ENCODE results near the gene LHX5. TPM values are rescaled to one million over a fixed set of nuclear protein-coding genes. Genes with fewer than 3 reads are reported as not detected.
A peak's percentile ranks its signal among the peaks of the same experiment; 100 is the strongest.

LHX5 gene
- polyA plus RNA-seq, 1 donor: not detected

DNA sequence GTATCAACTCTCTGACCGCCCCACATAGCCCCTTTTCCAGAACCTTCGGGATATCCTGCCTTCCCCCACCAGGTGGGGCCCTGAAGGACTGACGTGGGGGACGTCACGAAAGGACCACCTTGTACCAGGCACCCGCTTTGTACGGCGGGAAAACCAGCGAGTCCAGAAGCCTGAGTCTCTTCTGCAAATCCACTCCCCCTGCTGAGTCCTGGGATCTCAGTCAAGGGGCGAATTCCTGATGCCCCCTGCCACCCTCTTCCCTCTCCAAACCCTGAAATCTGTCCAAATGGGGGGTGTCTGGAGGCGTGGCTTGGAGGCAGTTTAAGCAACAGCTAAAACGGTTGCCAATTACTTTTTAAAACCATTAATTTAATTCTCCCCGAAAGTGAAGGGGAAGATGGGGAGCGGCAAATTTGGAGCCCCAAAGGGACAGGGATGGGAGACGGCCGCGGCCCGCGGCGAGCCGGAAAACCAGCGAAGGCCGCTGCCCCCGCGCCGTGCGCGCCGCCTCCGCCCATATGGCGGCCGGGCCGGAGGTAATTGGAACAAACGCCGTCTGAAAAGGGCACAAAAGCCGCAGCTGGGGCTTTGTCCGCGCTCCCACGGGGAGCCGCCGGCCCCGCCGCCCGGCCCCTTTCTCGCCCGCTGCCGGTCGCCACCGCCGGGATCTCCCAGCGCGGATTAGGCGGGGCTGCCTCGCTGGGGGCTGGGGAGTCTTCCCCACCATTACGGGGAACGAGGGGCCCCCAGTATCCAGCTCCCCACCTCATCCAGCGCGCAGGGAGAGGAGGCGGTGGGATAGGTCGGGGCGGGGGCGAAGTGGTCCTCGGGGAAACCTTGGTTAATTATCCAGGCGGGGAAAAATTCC is 6.6 kb downstream of the LHX5 start:
- no peak for DNase-seq

DNA sequence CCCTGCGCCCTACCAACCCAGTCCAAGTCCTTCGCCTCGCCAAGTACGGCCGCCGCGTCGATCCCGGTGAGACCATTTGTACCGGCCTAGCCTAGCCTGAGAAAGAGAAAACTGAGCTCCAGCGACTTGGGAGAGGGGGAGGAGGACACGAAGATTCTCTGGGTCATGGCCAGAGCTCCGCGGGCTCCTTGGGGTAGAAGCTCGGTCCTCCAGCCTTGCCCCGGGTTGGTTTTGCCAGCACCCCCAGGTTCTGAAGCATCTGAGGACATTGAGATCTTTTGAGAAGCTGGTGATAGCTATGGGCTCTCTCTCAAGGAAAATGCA is 7.3 kb downstream of the LHX5 start:
- DNase-seq: no peak

DNA sequence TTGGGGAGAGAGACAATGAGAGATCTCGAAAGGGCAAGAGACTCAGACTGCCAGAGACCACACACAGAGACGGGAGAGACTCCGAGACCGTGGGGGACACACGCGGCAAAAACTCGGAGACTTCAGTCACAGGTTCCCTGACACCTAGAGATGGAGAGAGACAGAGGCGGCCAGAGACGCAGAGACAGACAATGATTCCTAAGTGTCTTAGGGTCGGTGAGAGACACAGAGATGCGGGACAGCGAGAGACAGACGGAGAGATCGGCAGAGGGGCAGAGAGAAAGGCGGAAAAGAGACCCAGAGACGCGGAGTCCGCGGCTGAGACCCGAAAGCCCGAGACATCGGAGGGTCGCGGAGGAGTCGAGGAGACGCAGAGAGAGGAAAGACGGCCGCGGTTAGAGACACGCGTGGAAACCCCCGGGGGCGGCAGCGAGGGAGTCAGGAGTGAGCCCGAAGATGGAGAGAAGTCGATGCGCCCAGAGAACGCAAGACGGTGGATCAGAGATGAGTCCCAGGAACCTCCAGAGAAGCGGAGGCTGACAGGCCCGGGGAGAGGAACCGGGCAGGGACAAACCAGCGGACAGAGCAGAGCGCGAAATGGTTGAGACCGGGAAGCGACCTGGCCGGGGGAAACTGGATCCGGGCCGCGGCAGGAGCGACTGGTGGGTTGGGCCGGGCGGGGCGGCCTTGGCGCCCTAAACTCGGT is 7.8 kb downstream of the LHX5 start:
- no peak for DNase-seq

DNA sequence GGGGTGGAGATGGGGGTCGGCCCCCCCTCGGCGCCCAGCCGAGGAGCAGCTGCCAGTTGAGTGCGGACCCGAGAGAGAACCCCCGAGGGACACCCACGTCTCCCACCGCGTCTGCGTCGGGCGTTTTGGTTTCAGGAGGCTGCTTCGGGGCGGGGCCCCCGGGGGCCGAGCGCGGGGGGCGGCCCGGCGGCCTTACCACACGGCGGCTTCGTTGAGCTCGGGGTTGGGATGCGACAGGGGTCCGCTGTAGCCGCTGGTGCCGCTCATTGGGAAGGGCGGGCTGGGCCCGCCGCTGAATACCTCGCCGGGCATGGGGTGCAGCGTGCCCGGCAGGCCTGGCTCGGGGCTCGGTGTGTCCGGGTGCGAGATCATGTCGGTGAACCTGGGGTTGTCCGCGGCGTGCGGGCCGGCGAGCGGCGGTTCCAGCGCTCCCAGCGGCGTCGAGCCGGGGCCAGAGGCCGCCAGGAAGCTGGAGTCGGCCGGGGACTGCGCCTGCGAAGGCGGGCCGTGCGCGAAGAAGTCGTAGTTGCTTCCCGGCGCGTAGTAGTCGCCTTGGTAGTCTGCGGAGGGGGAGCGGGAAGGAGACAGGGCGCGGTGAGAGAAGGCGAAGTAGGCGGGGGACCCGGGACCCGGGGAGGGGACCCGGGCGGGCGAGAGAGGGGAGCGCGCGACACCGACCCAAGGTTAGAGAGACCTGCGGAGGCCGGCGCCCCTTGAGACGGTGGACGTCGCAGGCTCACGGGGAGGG is 8.5 kb downstream of the LHX5 start:
- DNase-seq: no peak

DNA sequence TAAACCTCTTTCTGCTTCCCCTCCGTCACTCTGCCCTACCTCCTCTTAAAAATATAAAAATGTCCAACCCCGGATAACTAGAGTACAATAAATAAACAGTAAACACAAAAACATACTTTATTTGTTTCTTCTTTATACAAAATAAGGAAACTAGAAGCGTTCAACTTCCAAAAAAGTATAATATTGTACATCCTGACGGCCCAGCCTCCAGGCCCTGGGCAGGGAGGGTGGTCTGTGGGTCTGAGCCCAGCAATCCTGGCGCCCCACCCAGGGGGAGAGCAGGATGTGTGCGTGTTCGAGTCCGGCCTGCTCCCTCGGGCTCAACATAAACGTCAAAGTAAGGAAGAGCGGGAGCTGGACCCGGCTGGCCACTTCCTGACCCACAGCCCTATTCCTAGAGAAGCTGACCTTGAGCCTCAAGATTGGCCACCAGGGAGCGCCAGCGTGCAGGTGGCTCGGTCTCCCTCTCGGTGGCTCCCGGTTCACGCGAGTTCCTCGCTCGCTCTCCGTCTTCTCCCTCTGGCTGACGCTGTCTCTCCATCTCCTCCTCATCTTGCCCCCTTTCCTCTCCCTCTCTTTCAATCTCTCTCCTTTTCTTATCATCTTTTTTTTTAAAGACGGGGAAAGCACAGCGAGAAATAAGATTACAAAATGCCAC is 9.4 kb downstream of the LHX5 start:
- peak; percentile 74 for DNase-seq

DNA sequence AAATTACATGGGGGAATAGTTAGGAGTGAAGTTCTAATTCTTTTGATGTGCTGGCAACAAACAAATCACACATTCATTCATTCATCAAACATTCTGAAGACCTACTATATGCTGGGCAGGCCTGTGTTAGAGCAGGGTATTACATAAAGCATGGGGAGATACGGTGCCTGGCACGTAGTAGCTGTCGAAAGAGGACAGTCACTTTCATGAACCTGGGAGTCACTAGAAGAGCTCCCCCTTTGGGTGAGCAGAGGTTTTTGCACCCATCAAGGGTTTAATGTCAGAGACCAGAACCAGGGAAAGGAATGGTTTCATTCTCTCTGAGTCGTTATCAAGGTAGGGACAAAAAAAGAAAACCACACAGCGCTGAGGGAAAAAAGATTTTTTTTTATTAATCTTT is 10.0 kb downstream of the LHX5 start:
- DNase-seq: no peak

DNA sequence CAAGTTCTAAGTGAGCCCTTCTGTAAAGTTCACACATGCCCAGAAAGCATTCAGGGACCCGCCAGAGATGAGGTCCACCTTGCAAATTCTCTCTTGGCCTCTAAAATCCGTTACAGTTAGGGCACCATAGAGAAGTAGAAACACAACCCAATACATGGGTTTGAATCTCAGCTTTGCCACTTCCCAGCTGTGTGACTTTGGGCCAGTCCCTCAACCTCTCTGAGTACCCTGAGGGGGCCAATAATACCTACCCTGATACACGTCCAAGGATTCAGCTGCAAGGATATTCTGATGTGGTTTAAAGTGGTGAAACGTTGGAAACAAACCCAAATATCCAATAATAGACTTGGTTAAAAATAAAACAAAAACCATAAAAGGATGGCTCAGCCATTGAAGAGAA is 11.7 kb downstream of the LHX5 start:
- DNase-seq: no peak

DNA sequence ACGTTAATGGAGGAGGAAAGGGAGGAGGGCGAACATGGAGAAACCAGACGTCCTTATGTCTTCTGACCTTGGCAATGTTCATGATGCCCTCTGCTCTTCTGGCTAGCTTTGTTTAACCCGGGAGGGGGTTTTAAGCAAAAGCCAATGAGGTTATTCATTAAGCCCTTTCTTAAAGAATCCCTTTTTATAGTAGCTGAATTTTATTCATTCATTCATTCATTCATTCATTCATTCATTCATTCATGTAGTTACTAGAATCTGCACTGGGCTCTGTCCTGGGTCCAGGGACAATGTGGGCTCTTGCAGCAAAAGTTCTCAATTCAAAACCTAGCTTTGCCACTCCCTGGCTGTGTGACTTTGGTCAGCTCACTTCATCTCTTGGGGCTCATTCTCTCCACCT is 14.0 kb downstream of the LHX5 start:
- DNase-seq: no peak

DNA sequence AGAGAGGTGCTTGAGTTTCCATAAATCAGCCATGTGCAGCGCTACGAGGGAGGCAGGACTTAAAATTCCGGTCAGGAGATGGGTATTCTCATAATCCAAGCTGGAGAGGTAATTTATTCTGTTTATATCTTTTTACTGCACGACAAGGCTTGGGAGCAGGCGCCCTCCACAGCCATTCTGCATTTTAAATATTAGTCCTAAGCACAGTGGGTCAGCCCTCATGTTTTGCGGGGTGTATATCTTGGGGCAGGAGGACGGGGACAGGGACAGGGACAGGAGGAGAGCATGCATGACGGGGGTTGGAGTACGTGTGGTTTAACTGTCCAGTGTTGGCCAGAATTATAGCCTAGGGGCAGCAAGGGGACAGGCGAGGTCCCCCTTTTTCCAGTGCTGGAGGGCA is 14.5 kb downstream of the LHX5 start:
- DNase-seq: no peak

DNA sequence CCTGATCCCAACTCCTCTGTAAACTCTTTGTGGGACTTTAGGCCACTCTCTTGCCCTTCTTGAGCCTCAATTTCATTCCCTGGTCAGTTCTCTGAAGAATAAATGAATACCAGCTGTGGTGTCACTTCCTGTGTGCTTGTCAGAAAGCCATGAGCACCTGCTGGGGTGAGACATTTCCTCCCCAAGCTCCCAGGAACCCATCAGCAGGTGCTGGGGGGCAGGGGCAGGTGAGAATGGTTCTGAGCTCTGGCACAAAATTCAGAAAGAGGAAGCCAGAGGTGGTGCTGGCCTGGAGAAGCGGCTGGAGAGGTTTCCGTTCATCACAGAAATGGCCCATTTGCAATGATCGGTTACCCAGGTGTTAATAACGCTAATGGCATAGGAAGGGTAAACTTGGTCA is 14.9 kb downstream of the LHX5 start:
- no peak for DNase-seq

DNA sequence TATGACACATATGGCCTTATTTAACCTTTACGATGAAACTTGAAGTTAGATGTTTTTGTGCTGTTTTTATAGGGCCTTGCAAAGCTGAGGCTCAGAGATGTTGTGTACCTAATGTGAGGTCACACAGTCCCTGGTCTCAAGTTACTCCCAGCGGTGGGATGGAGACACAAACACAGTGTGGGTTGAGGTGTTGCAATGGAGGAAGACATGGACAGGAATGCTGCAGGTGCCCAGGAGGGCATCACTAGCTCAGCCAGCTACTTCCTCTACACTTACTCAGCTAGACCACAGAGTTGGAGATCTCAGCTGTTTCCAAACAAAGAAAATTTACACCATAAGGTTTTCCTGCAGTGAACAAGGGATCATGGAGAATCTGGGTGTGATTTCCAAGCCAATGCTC is 15.5 kb downstream of the LHX5 start:
- no peak for DNase-seq

DNA sequence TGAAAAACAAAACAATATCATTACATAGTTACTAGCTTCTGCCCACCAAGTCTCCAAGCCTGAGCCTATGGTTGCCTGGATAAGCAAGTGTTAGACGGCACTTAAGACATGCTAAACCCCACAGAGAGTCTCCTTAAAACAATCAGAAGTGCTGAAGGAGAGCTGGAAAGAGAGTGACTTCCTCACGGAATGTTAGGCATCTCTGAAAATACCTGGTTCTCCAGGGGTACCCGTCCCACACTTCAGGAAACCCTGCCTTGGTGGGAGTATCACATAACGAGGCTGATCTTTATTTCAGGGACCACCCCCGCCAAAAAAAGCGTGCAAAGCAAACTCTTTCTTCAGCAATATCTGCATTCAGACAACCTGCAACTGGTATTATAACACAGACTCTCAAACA is 18.3 kb downstream of the LHX5 start:
- DNase-seq: no peak

DNA sequence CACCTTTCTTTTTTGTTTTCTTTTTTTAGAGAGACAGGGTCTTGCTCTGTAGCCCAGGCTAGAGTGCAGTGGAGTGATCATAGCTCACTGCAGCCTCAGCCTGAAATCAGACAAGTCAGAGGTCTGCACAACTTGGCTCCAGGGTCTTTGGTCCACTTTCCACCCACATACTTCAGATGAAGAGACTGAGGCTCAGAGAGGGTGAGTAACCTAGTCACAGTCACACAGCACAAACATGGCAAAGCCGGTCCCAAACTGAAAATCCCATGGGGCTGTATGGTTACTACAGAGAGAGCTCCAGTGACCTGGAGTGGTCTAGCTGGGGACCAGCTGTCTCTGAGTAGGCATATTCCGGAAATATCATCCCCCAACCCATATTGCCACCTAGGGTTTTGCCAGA is 19.2 kb downstream of the LHX5 start:
- DNase-seq: no peak

DNA sequence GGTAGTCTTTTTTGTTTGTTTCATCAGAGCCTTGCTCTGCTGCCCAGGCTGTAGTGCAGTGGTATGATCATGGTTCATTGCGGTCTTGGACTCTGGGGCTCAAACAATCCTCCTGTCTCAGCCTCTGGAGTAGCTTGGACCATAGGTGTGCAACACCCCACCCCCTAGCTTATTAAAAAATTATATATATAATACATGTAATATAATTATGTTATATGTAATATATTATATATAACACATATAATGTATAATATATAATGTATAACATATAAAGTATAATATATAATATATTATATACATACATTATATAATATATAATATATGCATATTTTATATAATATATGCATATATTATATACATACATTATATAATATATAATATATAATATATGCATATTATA is 21.8 kb downstream of the LHX5 start:
- no peak for DNase-seq

DNA sequence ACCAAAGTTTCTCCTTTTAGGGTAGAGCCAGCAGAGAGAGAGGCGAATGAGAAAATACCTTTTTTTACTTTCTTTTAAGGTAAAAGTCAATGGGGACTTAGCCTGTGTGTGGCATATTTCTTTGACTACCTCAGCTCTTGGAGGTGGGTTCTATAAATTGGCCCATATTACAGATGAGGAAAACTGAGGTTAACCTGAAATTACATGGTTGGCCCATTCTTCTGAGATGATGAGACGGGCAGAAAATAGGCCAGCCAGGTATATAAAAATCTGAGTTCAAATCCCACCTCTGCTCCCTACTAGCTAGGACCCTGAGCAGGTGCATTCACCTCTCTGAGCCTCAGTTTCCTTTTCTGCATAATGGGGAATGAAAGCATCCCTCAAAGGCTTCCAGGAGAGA is 22.4 kb downstream of the LHX5 start:
- DNase-seq: no peak

DNA sequence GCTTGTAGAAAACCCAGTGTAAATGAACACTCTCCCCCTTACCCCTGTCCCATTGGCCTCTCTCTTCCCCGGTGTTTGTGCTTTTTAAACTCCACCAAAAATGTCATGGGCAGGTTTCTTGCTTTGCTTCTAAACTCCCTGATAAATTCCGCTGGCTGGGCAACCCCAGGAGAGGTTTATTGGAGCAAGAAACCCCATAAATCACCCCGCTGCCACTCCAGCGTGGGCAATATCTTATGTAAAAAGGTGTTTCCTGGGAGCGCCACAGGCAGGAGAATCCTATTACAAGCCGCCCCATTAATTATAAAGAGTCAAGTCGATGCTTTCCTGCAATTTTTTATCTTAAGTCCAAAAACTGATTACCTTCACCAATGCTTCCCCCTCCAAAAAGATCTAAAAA is 22.8 kb downstream of the LHX5 start:
- no peak for DNase-seq

DNA sequence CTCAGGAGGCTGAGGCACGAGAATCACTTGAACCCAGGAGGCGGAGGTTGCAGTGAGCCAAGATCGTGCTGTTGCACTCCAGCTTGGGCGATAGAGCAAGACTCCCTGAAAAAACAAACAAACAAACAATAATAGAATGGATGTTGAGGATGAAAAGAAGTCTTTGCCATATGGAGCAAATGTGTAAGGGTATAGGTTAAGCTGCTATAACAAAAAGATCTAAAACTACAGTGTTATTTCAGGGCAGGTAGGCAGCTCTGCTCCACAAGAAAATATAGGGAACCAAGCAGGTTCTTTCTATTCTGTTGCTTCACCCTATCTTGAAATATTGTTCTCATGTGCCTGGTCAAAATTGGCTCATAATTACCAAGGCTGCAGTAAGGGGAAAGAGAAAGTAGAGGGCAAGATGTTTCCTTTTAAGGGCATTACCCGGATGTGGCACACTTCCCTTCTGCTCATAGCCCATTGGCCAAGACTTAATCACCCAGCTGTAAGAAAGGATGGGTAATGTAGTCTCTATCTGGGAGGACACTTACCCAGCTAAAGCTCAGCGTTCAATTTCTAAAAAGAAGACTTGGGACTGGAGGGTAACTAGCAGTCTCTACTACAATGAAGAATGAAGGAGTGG is 26.0 kb downstream of the LHX5 start:
- DNase-seq: no peak

DNA sequence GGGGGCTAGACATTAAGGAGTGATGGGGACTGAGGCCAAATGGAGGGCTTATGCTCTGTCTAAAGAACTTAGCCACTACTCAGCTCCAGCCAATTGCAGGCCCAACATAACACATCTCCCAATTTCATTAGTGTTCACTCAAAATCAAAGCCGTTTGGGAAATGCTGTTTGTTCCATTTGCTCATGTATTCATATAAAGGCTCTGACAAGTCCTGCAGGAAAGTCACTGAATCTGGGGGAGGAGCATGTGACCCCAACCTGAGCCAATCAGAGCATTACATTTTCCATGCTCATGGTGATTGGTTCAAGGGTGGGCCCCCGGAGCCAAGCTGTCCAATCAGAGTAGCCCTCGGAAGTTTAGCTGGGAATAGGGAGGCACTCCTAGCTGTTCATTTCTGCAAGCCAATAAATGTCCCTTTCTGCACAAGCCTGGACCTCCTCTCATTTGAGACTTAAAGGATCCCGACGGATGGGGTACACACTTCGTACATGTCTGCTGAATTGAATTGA is 28.6 kb downstream of the LHX5 start:
- no peak for DNase-seq

DNA sequence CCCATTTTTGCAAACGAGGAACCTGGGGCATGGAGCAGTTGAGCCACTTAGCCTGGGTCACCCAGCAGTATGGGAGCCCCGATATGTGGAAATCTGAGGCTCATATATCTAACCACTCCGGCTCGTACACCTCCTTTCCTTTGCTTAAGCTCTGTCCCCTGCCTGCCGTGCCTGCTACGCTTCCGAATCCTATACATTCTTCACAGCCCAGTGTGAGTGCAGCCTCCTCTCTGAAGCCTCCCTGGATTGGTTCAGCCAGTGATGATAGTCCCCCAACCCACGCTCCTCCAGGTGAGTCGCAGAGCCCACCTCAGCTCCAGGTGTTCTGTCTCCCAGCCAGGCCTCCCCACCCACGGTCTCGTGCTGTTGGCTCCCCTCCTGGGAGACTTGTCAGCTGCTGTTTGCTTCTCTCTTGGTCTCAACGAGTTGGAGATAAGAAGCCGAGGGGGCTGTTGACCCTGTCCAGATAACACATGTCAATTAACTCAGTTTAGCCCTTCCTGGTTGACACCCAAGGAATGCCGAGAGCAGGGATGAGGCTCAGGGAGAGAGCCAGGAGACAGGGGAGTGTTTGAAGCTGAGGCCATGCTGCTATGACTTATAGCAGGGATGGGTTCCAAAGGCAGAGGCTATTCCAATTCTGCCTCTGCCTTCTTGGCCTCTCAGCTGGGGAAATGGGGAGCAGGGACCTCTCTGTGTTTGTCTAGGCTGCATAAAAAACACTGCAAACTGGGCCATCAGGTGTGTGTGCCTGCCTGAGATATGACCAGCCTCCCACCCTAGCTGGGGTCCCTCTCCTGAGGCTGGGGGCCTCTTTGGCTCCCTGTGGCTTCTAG is 30.5 kb downstream of the LHX5 start:
- DNase-seq: no peak

DNA sequence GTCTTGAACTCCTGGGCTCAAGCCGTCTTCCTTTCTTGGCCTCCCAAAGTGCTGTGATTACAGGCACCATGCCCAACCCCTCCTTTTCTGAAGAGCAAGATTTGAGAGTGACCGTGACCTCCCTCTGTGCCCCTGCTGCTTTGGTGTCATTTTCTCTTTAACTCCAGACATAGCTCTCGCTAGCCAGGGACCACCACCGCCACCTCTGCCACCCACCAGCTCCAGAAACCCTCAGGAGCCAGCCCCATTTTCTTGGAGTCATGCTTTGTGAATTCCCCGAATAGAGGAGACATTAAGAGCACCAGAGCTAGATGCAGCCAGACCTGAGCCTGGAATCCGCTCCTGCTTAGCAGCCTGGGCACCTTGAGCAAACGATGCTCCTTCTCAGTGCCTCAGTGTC is 31.3 kb downstream of the LHX5 start:
- DNase-seq: no peak

DNA sequence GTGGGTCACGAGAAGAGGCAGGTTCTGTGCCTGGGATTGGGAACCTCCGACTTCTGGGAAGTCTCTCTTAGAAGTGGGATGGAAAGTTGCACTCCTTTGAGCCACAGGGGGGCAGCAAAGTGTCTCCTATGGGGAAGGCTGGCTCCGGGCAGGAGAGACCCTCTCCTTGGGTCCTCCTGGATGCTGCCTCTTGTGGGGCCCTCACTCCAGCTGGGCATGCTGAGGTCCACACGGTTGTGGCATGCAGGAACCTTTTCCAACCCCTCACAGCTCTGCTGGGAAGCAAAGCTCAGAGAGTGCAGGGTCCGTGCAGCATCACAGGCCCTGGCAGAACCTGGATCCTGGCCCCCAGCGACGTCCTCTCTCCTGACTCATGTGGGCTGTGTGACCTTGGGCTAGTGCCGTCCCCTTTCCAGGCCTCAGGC is 32.1 kb downstream of the LHX5 start:
- no peak for DNase-seq

DNA sequence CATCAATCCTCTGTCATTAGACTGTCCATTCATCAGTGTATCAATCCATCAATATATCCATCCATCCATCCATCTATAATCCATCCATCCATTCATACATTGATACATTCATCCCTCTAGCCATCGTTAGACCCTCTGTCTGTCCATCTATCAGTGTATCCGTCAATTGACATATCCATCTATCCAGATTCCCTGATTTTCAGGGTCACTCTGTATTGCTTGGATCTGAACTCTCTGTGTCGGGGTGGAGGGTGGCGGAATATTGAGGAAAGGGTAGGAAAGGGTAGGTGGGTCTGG is 32.4 kb downstream of the LHX5 start:
- no peak for DNase-seq

Measured in hindlimb muscle (tissue), 1 donor.